Endothelial cell of umbilical vein (primary cell): ENCODE results near the gene GRAMD1B. TPM values are rescaled to one million over a fixed set of nuclear protein-coding genes. Genes with fewer than 3 reads are reported as not detected.

ENCODE experiments used
- BruUV-seq: library from RNA; stranded (reverse); fragments of 400-500 nt; replicated peaks from 2 replicates; lab custom pipeline; 2021; lab: Mats Ljungman, UMichigan
- CTCF ChIA-PET: fragments of 300-600, 350-600 bp; sonication (Branson Sonifier 250); formaldehyde crosslinking; loops from one replicate; lab custom pipeline; 2021; ENCODE audit warnings: antibody characterized with exemption, inconsistent platforms; lab: Charles Lee
- POLR2A ChIA-PET: fragments of 300-600, 350-600 bp; sonication (Branson Sonifier 250); formaldehyde crosslinking; loops from one replicate; lab custom pipeline; 2021; ENCODE audit warnings: antibody characterized with exemption, inconsistent platforms; lab: Charles Lee
- DNase-seq: peaks from one replicate; pipeline ENCODE4 v3.0.0-alpha.2; 2011; ENCODE audit warnings: low read depth, low spot score
- FAIRE-seq: peaks from 2 replicates; lab custom pipeline; 2011; peaks lifted over from hg19 to GRCh38; lab: Jason Lieb, UNC
- H2AFZ ChIP-seq: 2 replicates; pipeline ENCODE4 v1.6.0; 2012; ENCODE audit warnings: low read depth, low read length, control low read depth, inconsistent platforms
- H3K27ac ChIP-seq: 2 replicates; pipeline ENCODE4 v1.5.1; 2011; ENCODE audit warnings: low read depth, mild to moderate bottlenecking, control low read depth, low read length, moderate library complexity; ENCODE audit not compliant: insufficient read depth
- H3K27me3 ChIP-seq, 2 experiments: 2 replicates each; pipeline versions ENCODE4 v1.6.0 to v1.6.1; 2011; ENCODE audit warnings: low read length in 2 of 2, mixed read lengths in 1 of 2; ENCODE audit not compliant: control insufficient read depth in 2 of 2, insufficient read depth in 2 of 2
- H3K36me3 ChIP-seq, 2 experiments: 2 replicates in 1 of 2; 3 replicates in 1 of 2; pipeline ENCODE4 v1.5.1; 2011; ENCODE audit warnings: low read length in 2 of 2, mild to moderate bottlenecking in 1 of 2, moderate library complexity in 1 of 2; ENCODE audit not compliant: control insufficient read depth in 2 of 2, insufficient read depth in 2 of 2; ENCODE audit errors: extremely low read depth in 1 of 2
- H3K4me1 ChIP-seq: 3 replicates; pipeline ENCODE4 v1.5.1; 2011; ENCODE audit warnings: mild to moderate bottlenecking, low read length; ENCODE audit not compliant: control insufficient read depth, insufficient read depth; ENCODE audit errors: extremely low read depth
- H3K4me2 ChIP-seq: 2 replicates; pipeline ENCODE4 v1.6.1; 2011; ENCODE audit warnings: low read length, control low read depth, mixed read lengths; ENCODE audit not compliant: insufficient read depth
- H3K4me3 ChIP-seq, 3 experiments: fragments of 200-600 bp in 1 of 3; sonication (generic), shearing (Covaris generic) in 1 of 3; replicated peaks in 1 of 3; 2 replicates each; pipeline ENCODE4 v1.5.1; 2011 to 2016; ENCODE audit warnings: control low read depth in 3 of 3, low read length in 3 of 3, mild to moderate bottlenecking in 2 of 3, inconsistent platforms in 1 of 3, low read depth in 1 of 3, moderate library complexity in 1 of 3; ENCODE audit not compliant: insufficient read depth in 1 of 3
- H3K79me2 ChIP-seq: 2 replicates; pipeline ENCODE4 v1.6.0; 2012; ENCODE audit warnings: low read length, inconsistent platforms; ENCODE audit not compliant: control insufficient read depth, insufficient read depth
- H3K9ac ChIP-seq: replicated peaks from 2 replicates; pipeline ENCODE3; 2011; ENCODE audit warnings: low read length, control low read depth; ENCODE audit not compliant: insufficient read depth; ENCODE audit errors: extremely low read depth
- H3K9me1 ChIP-seq: replicated peaks from 3 replicates; pipeline ENCODE4 v1.6.0; 2011; ENCODE audit warnings: mild to moderate bottlenecking, low read length; ENCODE audit not compliant: control insufficient read depth, insufficient read depth; ENCODE audit errors: extremely low read depth
- H3K9me3 ChIP-seq: replicated peaks from 2 replicates; pipeline ENCODE4 v1.5.1; 2012; ENCODE audit warnings: low read length, inconsistent platforms; ENCODE audit not compliant: control insufficient read depth, insufficient read depth
- H4K20me1 ChIP-seq: replicated peaks from 2 replicates; pipeline ENCODE3; 2011; ENCODE audit warnings: mild to moderate bottlenecking, low read length; ENCODE audit not compliant: control insufficient read depth, insufficient read depth; ENCODE audit errors: extremely low read depth
- CTCF ChIP-seq, 2 donors: IDR thresholded peaks; 1 replicate in 1 of 2; 2 replicates in 1 of 2; pipeline ENCODE4 v1.5.1; 2011; ENCODE audit warnings: low read length in 2 of 2, mild to moderate bottlenecking in 2 of 2, moderate library complexity in 2 of 2, control low read depth in 1 of 2, inconsistent platforms in 1 of 2, low read depth in 1 of 2; ENCODE audit not compliant: insufficient read depth in 1 of 2; ENCODE audit errors: extremely low read depth in 1 of 2
- EZH2 ChIP-seq: IDR thresholded peaks from 2 replicates; pipeline ENCODE4 v1.6.1; 2012; ENCODE audit warnings: borderline replicate concordance, low read depth, mild to moderate bottlenecking, moderate library complexity, low read length, inconsistent platforms; ENCODE audit not compliant: severe bottlenecking
- FOS ChIP-seq: IDR thresholded peaks from 2 replicates; pipeline ENCODE4 v1.6.1; 2011; ENCODE audit warnings: mild to moderate bottlenecking, low read length, moderate library complexity, borderline replicate concordance; ENCODE audit not compliant: insufficient read depth
- GATA2 ChIP-seq: IDR thresholded peaks from 2 replicates; pipeline ENCODE4 v1.7.0; 2011; ENCODE audit warnings: low read depth, mild to moderate bottlenecking, moderate library complexity, mixed read lengths, low read length; ENCODE audit not compliant: insufficient read length, insufficient read depth
- JUN ChIP-seq: IDR thresholded peaks from 2 replicates; pipeline ENCODE4 v1.6.1; 2011; ENCODE audit warnings: borderline replicate concordance, low read depth; ENCODE audit not compliant: insufficient read length, insufficient read depth
- MYC ChIP-seq: IDR thresholded peaks from one replicate; pipeline ENCODE4 v1.6.1; 2011; ENCODE audit warnings: mild to moderate bottlenecking, low read depth, low read length
- POLR2A ChIP-seq: IDR thresholded peaks from 2 replicates; pipeline ENCODE4 v1.6.1; 2012; ENCODE audit warnings: low read depth, mild to moderate bottlenecking, control low read depth, low read length
- POLR2AphosphoS5 ChIP-seq: IDR thresholded peaks from 2 replicates; pipeline ENCODE4 v1.6.1; 2012; ENCODE audit warnings: low read depth, mild to moderate bottlenecking, control low read depth, low read length, moderate library complexity; ENCODE audit not compliant: insufficient read depth
- dilution Hi-C: fragments of 300-500 bp; cut with MboI; formaldehyde crosslinking; loops from one replicate; pipeline ENCODE4 v1.15.0; 2019; ENCODE audit warnings: low sequenced_read_pairs; ENCODE audit not compliant: extremely low pct_ligation_motif_present
- intact Hi-C: fragments of 100-400 bp; cut with micrococcal nuclease; formaldehyde crosslinking; loops from one replicate; pipeline ENCODE4 v1.10.0; 2022
- polyA plus RNA-seq, 4 experiments: library from polyadenylated mRNA; depleted of rRNA in 3 of 4; stranded (reverse) in 3 of 4; unstranded in 1 of 4; fragments of >200 nt; gene quantifications; 2 replicates each; pipeline versions ENCODE4 v1.2.1 to v1.2.3, GENCODE V29; 2011 to 2012; ENCODE audit warnings: missing spikeins in 1 of 4
- total RNA-seq: library from RNA; stranded (reverse); gene quantifications from 2 replicates; pipeline ENCODE4 v1.2.3, GENCODE V29; 2021
- TF ChIP-seq, protein P1 (sequence below): IDR thresholded peaks from 2 replicates; pipeline ENCODE4 v1.6.1; 2011; ENCODE audit not compliant: insufficient read depth, insufficient read length

Gene GRAMD1B
- total and polyA plus RNA-seq, 2 donors (not counting 3 experiments of a cell fraction or from before 2014, with no cell fraction given) = 5.1 to 11.1 TPM

GRCh38 chr11:123549926-123550917 is 120.2 kb downstream of the GRAMD1B start:
- intact Hi-C loops = no loop called here
- no TSS peak for BruUV-seq
- FAIRE-seq (no peak), DNase-seq (no peak)
- H4K20me1 ChIP-seq = no peaks in the 10 kb centered on the region
- H3K79me2 ChIP-seq = no peaks in the 10 kb centered on the region
- no peaks in the 10 kb centered on the region for H3K27me3 ChIP-seq
- no peaks in the 10 kb centered on the region for H3K9me3 ChIP-seq
- no peak overlapping the region for H3K4me3 ChIP-seq
- no peak overlapping the region for H3K4me2 ChIP-seq
- H3K36me3 ChIP-seq = no peaks in the 10 kb centered on the region
- H3K27ac ChIP-seq = no peak overlapping the region
- no peak for TF ChIP-seq MYC
- TF ChIP-seq, protein P1, sequence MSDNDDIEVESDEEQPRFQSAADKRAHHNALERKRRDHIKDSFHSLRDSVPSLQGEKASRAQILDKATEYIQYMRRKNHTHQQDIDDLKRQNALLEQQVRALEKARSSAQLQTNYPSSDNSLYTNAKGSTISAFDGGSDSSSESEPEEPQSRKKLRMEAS = no peak
- TF ChIP-seq GATA2 = no peak
- H2AFZ ChIP-seq = no peak overlapping the region
- POLR2A ChIA-PET = no interaction called here
- dilution Hi-C loops = no loop called here
- no peak overlapping the region for H3K9ac ChIP-seq
- no peaks in the 10 kb centered on the region for H3K4me1 ChIP-seq
- H3K9me1 ChIP-seq = no peaks in the 10 kb centered on the region
- CTCF ChIA-PET = interaction anchor here (0.7 to 1.5 kb wide), 4 partner anchors 11 to 447 kb away, joined by 3 read pairs; no protein-coding TSS in a partner anchor

GRCh38 chr11:123551079-123551478 is 121.0 kb downstream of the GRAMD1B start:
- no peaks in the 10 kb centered on the region for H3K4me1 ChIP-seq
- dilution Hi-C loops = no loop called here
- H3K79me2 ChIP-seq = no peaks in the 10 kb centered on the region
- DNase-seq = no peak
- no peaks in the 10 kb centered on the region for H3K9me1 ChIP-seq
- no TSS peak for BruUV-seq
- no peaks in the 10 kb centered on the region for H3K27me3 ChIP-seq
- no peak for TF ChIP-seq POLR2A
- no peak for TF ChIP-seq CTCF (IDR thresholded peaks at IDR 0.05; ENCODE audit: extremely low read depth in 1 of 2, insufficient read depth in 1 of 2, low read depth in 1 of 2, low read length in 2 of 2)
- TF ChIP-seq JUN = no peak
- no peak for TF ChIP-seq MYC
- TF ChIP-seq, protein P1 = no peak
- TF ChIP-seq POLR2AphosphoS5 = no peak
- TF ChIP-seq FOS = no peak
- no peak for TF ChIP-seq EZH2
- TF ChIP-seq GATA2 = no peak
- ChIA-PET CTCF (interaction anchor here (1.2 kb wide), 1 partner anchor 28 kb away, joined by 3 read pairs; no protein-coding TSS in a partner anchor), POLR2A (no interaction called here)
- no peak overlapping the region for H3K4me2 ChIP-seq
- no peak overlapping the region for H3K4me3 ChIP-seq
- intact Hi-C loops = no loop called here
- H4K20me1 ChIP-seq = no peaks in the 10 kb centered on the region
- H2AFZ ChIP-seq = no peak overlapping the region
- H3K9ac ChIP-seq = no peak overlapping the region
- no peaks in the 10 kb centered on the region for H3K36me3 ChIP-seq
- H3K9me3 ChIP-seq = no peaks in the 10 kb centered on the region
- no peak overlapping the region for H3K27ac ChIP-seq
- FAIRE-seq = no peak
